Lung (tissue), 16 donors: ENCODE data around the gene LEMD2. TPM values are rescaled to one million over a fixed set of nuclear protein-coding genes. Genes with fewer than 3 reads are reported as not detected.

Source experiments
- ATAC-seq: fragments of 200-7000 bp; cut with Tn5 transposase; one replicate; pipeline ENCODE4 v1.9.1; 2020; ENCODE audit warnings: moderate number of reproducible peaks; ENCODE audit not compliant: insufficient read depth, low FRiP score
- DNase-seq, 3 donors: peaks; one replicate each; pipeline ENCODE4 v3.0.0-alpha.2; 2013 to 2017
- H3K27ac ChIP-seq, 2 donors: one replicate each; pipeline ENCODE4 v1.5.1; 2013; ENCODE audit warnings: mild to moderate bottlenecking in 2 of 2, moderate library complexity in 2 of 2, control low read depth in 1 of 2, inconsistent platforms in 1 of 2, low read depth in 1 of 2, low read length in 1 of 2
- H3K27me3 ChIP-seq, 3 donors: one replicate each; pipeline ENCODE4 v1.5.1; 2013; ENCODE audit warnings: low read length in 2 of 3; ENCODE audit not compliant: control insufficient read depth in 3 of 3, insufficient read depth in 3 of 3
- H3K36me3 ChIP-seq, 4 donors: one replicate each; pipeline ENCODE4 v1.5.1; 2013; ENCODE audit warnings: low read length in 4 of 4, mild to moderate bottlenecking in 1 of 4, moderate library complexity in 1 of 4; ENCODE audit not compliant: control insufficient read depth in 4 of 4, insufficient read depth in 4 of 4
- H3K4me1 ChIP-seq, 5 donors: one replicate each; pipeline ENCODE4 v1.5.1; 2013; ENCODE audit warnings: low read length in 5 of 5, mild to moderate bottlenecking in 2 of 5, moderate library complexity in 1 of 5; ENCODE audit not compliant: control insufficient read depth in 5 of 5, insufficient read depth in 5 of 5
- H3K4me3 ChIP-seq: one replicate; pipeline ENCODE4 v1.5.1; 2013; ENCODE audit warnings: mild to moderate bottlenecking, control low read depth, moderate library complexity
- H3K9ac ChIP-seq, 2 donors: one replicate each; pipeline ENCODE4 v1.5.1; 2013; ENCODE audit warnings: low read length in 2 of 2, control low read depth in 1 of 2; ENCODE audit not compliant: insufficient read depth in 1 of 2
- H3K9me3 ChIP-seq, 4 donors: one replicate each; pipeline ENCODE4 v1.5.1; 2013; ENCODE audit warnings: low read length in 3 of 4, mild to moderate bottlenecking in 1 of 4, moderate library complexity in 1 of 4; ENCODE audit not compliant: control insufficient read depth in 4 of 4, insufficient read depth in 3 of 4
- WGBS, 2 donors: extraction: QIAGEN DNeasy Blood & Tissue Kit; methylation state at CpG; one replicate each; pipeline ENCODE4 v1.1.7; 2013; 5-methylcytosine and 5-hydroxymethylcytosine counted together
- long read RNA-seq, 5 donors: transcript quantifications; one replicate each; lab custom pipeline, GENCODE V29; 2026
- polyA plus RNA-seq, 2 donors: library from polyadenylated mRNA; stranded (reverse); fragments of 200-250 nt; gene quantifications; one replicate each; pipeline ENCODE4 v1.2.1, GENCODE V29; 2013
- total RNA-seq, 2 donors: library from RNA; depleted of rRNA in 1 of 2; stranded (reverse); fragments of >200 nt in 1 of 2; gene quantifications; one replicate each; pipeline ENCODE4 v1.2.1, GENCODE V29; 2014 to 2021
- TF ChIP-seq, protein P1 (sequence below): IDR thresholded peaks from 2 replicates; pipeline ENCODE4 v1.5.1; 2012; ENCODE audit warnings: mild to moderate bottlenecking; ENCODE audit errors: control extremely low read depth, extremely low read depth
- donor health status: control.
- donor health status: control.
- donor health status: Bipolar disorder and iron deficiency.
- donor health status: healthy.
- donor health status: DM: yes; HTN: yes; CAD: no.

The LEMD2 gene
- total RNA-seq: 10 to 100 TPM; 54.9 to 63.6 TPM
- 10 to 100 TPM; 52.1 to 54.1 TPM for polyA plus RNA-seq
- long read RNA-seq, donor 1, transcript LEMD2-201 (9 exons, 2,958 nt): major isoform, 19 of 22 reads
- long read RNA-seq, donor 1, partial matches to known transcripts: 0 of 22 reads
- long read RNA-seq, donor 1, other reads (novel, unspliced or antisense): 0 of 22 reads
- long read RNA-seq, donor 2: 0 reads
- long read RNA-seq, donor 3, transcript LEMD2-201 (9 exons, 2,958 nt): major isoform, 5 of 5 reads
- long read RNA-seq, donor 3, partial matches to known transcripts: 0 of 5 reads
- long read RNA-seq, donor 3, other reads (novel, unspliced or antisense): 0 of 5 reads
- long read RNA-seq, donor 4, partial matches to known transcripts: 0 of 2 reads
- long read RNA-seq, donor 4, other reads (novel, unspliced or antisense): 0 of 2 reads
- long read RNA-seq, donor 5, transcript LEMD2-201 (9 exons, 2,958 nt): major isoform, 18 of 26 reads
- long read RNA-seq, donor 5, partial matches to known transcripts: 6 of 26 reads
- long read RNA-seq, donor 5, other reads (novel, unspliced or antisense): 0 of 26 reads

DNA sequence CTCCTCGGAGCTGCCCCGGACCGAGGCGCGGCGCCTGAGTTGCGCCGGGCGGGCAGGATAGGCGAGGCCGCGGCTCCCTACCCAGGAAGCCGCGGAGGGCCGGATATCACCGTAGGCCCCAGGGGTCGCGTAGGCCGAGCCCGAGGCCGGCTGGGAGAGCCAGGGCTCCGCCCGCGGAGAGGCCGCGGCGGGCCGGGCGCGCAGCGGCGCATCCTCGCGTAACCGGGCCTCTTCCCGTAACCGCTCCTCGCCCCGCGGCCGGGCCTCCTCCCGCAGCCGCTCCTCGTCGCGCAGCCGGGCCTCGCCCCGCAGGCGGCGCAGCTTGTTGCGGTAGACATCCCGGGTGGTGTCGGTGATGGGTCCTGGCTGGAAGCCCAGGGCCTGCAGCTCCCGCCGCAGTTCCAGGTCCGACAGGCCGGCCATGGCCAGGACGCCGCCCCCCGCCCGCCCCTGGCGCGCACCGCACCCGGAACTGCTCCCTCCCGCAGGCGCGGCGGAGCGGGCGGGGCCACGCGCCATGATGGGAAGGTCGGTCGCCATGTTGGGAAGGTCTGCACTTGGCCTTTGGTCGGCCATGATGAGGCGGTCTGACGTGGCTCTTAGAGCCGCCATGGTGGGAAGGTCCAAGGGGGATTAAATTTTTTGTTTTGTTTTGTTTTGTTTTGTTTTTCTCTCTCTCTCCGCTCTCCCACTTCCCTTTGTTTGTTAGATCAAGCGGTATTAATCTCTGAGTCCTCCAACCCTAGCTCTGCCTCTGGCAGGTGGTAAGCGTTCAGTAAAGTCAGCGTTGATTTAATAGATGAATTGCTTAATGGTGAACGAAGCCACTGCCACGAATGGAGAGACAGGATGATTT is at the start of gene LEMD2:
TSS of gene LEMD2 (minus strand) at position 437 of the 856 bp plus-strand sequence. CDS start at position 423, 14 bp downstream.
- WGBS, 2 donors: 4 to 7% methylated on average over 52 to 86 of the region's 86 CpGs
- Histone ChIP-seq H3K4me3 (peak within 1 kb of the TSS; percentile 92), H3K27ac (peak within 1 kb of the TSS; percentile 95 to 100), H3K36me3 (peaks cover 0 to 28% (median 8%) of the 10 kb centered on the region in 4 donors), H3K9me3 (no peaks in the 10 kb centered on the region), H3K4me1 (peaks cover 10 to 35% (median 17%) of the 10 kb centered on the region in 5 donors), H3K27me3 (peaks cover 0 to 2% (median 0%) of the 10 kb centered on the region in 3 donors), H3K9ac (peak within 1 kb of the TSS; percentile 33 to 91)
- TF ChIP-seq, protein P1, sequence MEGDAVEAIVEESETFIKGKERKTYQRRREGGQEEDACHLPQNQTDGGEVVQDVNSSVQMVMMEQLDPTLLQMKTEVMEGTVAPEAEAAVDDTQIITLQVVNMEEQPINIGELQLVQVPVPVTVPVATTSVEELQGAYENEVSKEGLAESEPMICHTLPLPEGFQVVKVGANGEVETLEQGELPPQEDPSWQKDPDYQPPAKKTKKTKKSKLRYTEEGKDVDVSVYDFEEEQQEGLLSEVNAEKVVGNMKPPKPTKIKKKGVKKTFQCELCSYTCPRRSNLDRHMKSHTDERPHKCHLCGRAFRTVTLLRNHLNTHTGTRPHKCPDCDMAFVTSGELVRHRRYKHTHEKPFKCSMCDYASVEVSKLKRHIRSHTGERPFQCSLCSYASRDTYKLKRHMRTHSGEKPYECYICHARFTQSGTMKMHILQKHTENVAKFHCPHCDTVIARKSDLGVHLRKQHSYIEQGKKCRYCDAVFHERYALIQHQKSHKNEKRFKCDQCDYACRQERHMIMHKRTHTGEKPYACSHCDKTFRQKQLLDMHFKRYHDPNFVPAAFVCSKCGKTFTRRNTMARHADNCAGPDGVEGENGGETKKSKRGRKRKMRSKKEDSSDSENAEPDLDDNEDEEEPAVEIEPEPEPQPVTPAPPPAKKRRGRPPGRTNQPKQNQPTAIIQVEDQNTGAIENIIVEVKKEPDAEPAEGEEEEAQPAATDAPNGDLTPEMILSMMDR: no peak
- DNase-seq (peak; percentile 95 to 98 (median 97)), ATAC-seq (peak; percentile 93)

DNA sequence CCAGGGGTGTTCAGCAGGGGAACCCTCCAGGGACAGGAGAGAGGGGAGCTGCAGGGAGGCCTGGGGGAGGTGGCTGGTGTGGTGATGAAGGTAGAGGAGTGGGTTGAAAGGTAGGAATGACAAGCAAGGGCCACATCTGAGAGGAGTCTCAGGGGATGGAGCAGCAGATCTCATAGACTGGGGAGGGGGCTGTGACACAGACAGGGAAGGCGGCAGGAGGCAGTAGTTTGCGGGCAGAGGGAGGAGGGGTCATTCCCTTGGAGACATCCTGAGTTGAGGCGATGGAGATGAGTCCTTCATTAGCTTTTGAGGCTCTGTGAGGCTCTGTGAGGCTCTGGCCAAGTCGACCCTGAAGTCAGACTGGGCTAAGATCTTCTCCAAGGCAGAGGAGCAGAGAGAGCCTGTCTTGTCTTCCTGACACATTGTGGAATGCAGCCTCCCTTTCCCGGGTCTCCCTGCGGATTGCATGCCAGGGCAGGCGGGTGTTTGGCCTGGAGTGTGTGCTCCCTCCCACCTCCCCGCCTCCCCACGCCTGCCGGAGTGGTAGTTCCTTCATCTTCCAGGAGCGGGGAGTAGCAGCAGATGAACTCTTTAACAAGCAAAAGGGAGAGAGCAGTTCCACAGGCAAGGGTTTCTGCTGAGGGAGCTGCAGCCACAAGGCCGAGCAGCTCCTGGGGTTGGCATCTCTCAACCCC is 49.2 kb upstream of the LEMD2 start:
- ATAC-seq: no peak
- no peak overlapping the region for H3K9ac ChIP-seq
- peak; percentile 53 to 76 (median 54) for DNase-seq
- 62 to 73% methylated on average over 12 of the region's 12 CpGs for WGBS, 2 donors
- TF ChIP-seq, protein P1: no peak
- no peaks in the 10 kb centered on the region for H3K27me3 ChIP-seq
- H3K36me3 ChIP-seq: no peaks in the 10 kb centered on the region
- no peak overlapping the region for H3K4me3 ChIP-seq
- H3K27ac ChIP-seq: no peak overlapping the region
- peaks cover 0 to 5% (median 2%) of the 10 kb centered on the region in 4 donors for H3K9me3 ChIP-seq
- H3K4me1 ChIP-seq: peaks cover 0 to 27% (median 8%) of the 10 kb centered on the region in 5 donors

GRCh38 chr6:33836806-33837469 is 48.0 kb upstream of the LEMD2 start:
- 85 to 93% methylated on average over 3 of the region's 3 CpGs for WGBS, 2 donors
- no peak for DNase-seq
- Histone ChIP-seq H3K36me3 (no peaks in the 10 kb centered on the region), H3K9me3 (peaks cover 0 to 5% (median 2%) of the 10 kb centered on the region in 4 donors), H3K9ac (no peak overlapping the region), H3K27ac (no peak overlapping the region), H3K27me3 (no peaks in the 10 kb centered on the region), H3K4me3 (no peak overlapping the region), H3K4me1 (peaks cover 0 to 27% (median 8%) of the 10 kb centered on the region in 5 donors)
- ATAC-seq: no peak
- TF ChIP-seq, protein P1: no peak
